ENCODE results near the gene SULT1C4.

The SULT1C4 gene

GRCh38 chr2:108377815-108378630, at the start of gene SULT1C4:
TSS of gene SULT1C4 (plus strand) at chr2:108377954. CDS start at chr2:108378338, 384 bp downstream.
- Mint-ChIP-seq H3K4me3 (peak within 1 kb of the TSS; percentile 85 to 93 (median 88)), H3K9me3 (peaks cover 3% of the 10 kb centered on the region), H3K36me3 (ENCODE audit: low read depth) (peaks cover 34% of the 10 kb centered on the region), H3K4me1 (peaks cover 41% of the 10 kb centered on the region), H3K27ac (peak within 1 kb of the TSS; percentile 94 to 98 (median 96)), H3K27me3 (ENCODE audit: low read depth) (no peaks in the 10 kb centered on the region)
- TF ChIP-seq CTCF (IDR thresholded peaks at IDR 0.05; ENCODE audit: unreplicated experiment in 3 of 3): no peak

GRCh38 chr2:108329771-108330170, 48.0 kb upstream of the SULT1C4 start:
- H3K9me3 Mint-ChIP-seq: no peaks in the 10 kb centered on the region
- no peaks in the 10 kb centered on the region for H3K27me3 Mint-ChIP-seq (ENCODE audit: low read depth)
- H3K4me3 Mint-ChIP-seq: no peak overlapping the region
- H3K27ac Mint-ChIP-seq: no peak overlapping the region
- peaks cover 16% of the 10 kb centered on the region for H3K4me1 Mint-ChIP-seq
- no peak for TF ChIP-seq CTCF (IDR thresholded peaks at IDR 0.05; ENCODE audit: unreplicated experiment in 3 of 3)
- H3K36me3 Mint-ChIP-seq (ENCODE audit: low read depth): no peaks in the 10 kb centered on the region

- Mint-ChIP-seq H3K4me3 (no peak overlapping the region), H3K4me1 (peaks cover 16% of the 10 kb centered on the region), H3K36me3 (ENCODE audit: low read depth) (no peaks in the 10 kb centered on the region), H3K27me3 (ENCODE audit: low read depth) (no peaks in the 10 kb centered on the region), H3K9me3 (no peaks in the 10 kb centered on the region), H3K27ac (peak overlapping the region; percentile 71 to 86 (median 84))
- TF ChIP-seq CTCF (IDR thresholded peaks at IDR 0.05; ENCODE audit: unreplicated experiment in 3 of 3): no peak
Measured at GRCh38 chr2:108330979-108331378, 46.8 kb upstream of the SULT1C4 start.

GRCh38 chr2:108345951-108346350, 31.8 kb upstream of the SULT1C4 start:
- Mint-ChIP-seq H3K4me1 (no peaks in the 10 kb centered on the region), H3K36me3 (ENCODE audit: low read depth) (peaks cover 3% of the 10 kb centered on the region), H3K4me3 (no peak overlapping the region), H3K27me3 (ENCODE audit: low read depth) (peaks cover 4% of the 10 kb centered on the region), H3K9me3 (peaks cover 9% of the 10 kb centered on the region), H3K27ac (no peak overlapping the region)
- TF ChIP-seq CTCF (IDR thresholded peaks at IDR 0.05; ENCODE audit: unreplicated experiment in 3 of 3): no peak

- Mint-ChIP-seq H3K36me3 (ENCODE audit: low read depth) (peaks cover 3% of the 10 kb centered on the region), H3K27ac (no peak overlapping the region), H3K27me3 (ENCODE audit: low read depth) (peaks cover 4% of the 10 kb centered on the region), H3K4me1 (no peaks in the 10 kb centered on the region), H3K9me3 (peaks cover 3% of the 10 kb centered on the region), H3K4me3 (no peak overlapping the region)
- no peak for TF ChIP-seq CTCF (IDR thresholded peaks at IDR 0.05; ENCODE audit: unreplicated experiment in 3 of 3)
Measured at GRCh38 chr2:108346827-108347226, 30.9 kb upstream of the SULT1C4 start.

GRCh38 chr2:108347786-108348185, 30.0 kb upstream of the SULT1C4 start:
- no peaks in the 10 kb centered on the region for H3K4me1 Mint-ChIP-seq
- TF ChIP-seq CTCF (IDR thresholded peaks at IDR 0.05; ENCODE audit: unreplicated experiment in 3 of 3): no peak

More at GRCh38 chr2:108347786-108348185, 30.0 kb upstream of the SULT1C4 start:
- H3K27me3 Mint-ChIP-seq (ENCODE audit: low read depth): peaks cover 4% of the 10 kb centered on the region
- H3K27ac Mint-ChIP-seq: no peak overlapping the region
- no peak overlapping the region for H3K4me3 Mint-ChIP-seq
- peaks cover 3% of the 10 kb centered on the region for H3K9me3 Mint-ChIP-seq
- H3K36me3 Mint-ChIP-seq (ENCODE audit: low read depth): peaks cover 3% of the 10 kb centered on the region

Data from nephron (organoid).